HepG2 (cell line): ENCODE results near the gene SLC22A15. TPM values are rescaled to one million over a fixed set of nuclear protein-coding genes. Genes with fewer than 3 reads are reported as not detected.

Experiments used
- ATAC-seq: fragments of 200-7000 bp; cut with Tn5 transposase; 3 replicates; pipeline ENCODE4 v1.9.1; 2020; ENCODE audit warnings: mild to moderate bottlenecking, moderate library complexity
- BruUV-seq: library from RNA; stranded (reverse); fragments of 400-500 nt; replicated peaks from 2 replicates; lab custom pipeline; 2021; lab: Mats Ljungman, UMichigan
- CTCF ChIA-PET: fragments of 300-600 bp; formaldehyde crosslinking; extraction: SDS; loops from one replicate; lab custom pipeline; 2021; ENCODE audit warnings: low total read pairs, inconsistent platforms, low intra/inter-chr PET ratio; lab: Yijun Ruan, JAX
- POLR2A ChIA-PET: fragments of 350-600 bp; sonication (Branson Sonifier 250); formaldehyde crosslinking; loops from one replicate; lab custom pipeline; 2020; ENCODE audit warnings: antibody characterized with exemption, inconsistent platforms; lab: Yijun Ruan, JAX
- DNase-seq: peaks from one replicate; pipeline ENCODE4 v3.0.0-alpha.2; 2015; ENCODE audit warnings: low spot score
- FAIRE-seq: peaks from 3 replicates; lab custom pipeline; 2011; peaks lifted over from hg19 to GRCh38; lab: Jason Lieb, UNC
- H2AFZ ChIP-seq: one replicate; pipeline ENCODE4 v1.6.1; 2011; ENCODE audit warnings: low read length, inconsistent platforms
- H3K27ac ChIP-seq: fragments of 300-600 bp; 3 replicates; pipeline ENCODE4 v1.8.0; 2011; ENCODE audit warnings: mixed run types, mild to moderate bottlenecking, mixed read lengths, low read length, inconsistent platforms; ENCODE audit not compliant: insufficient read depth; ENCODE audit errors: extremely low read length
- H3K27me3 ChIP-seq, 2 experiments: fragments of 200-600 bp in 1 of 2; 2 replicates in 1 of 2; 3 replicates in 1 of 2; pipeline versions ENCODE4 v1.6.0 to v1.8.0; 2011; ENCODE audit warnings: low read length in 2 of 2, mild to moderate bottlenecking in 2 of 2, moderate library complexity in 2 of 2, inconsistent platforms in 1 of 2; ENCODE audit not compliant: insufficient read depth in 2 of 2, control insufficient read depth in 1 of 2
- H3K36me3 ChIP-seq, 2 experiments: fragments of 200-600 bp in 1 of 2; replicated peaks in 1 of 2; 2 replicates in 1 of 2; 3 replicates in 1 of 2; pipeline versions ENCODE4 v1.5.1 to v1.8.0; 2011; ENCODE audit warnings: low read length in 2 of 2, inconsistent platforms in 1 of 2; ENCODE audit not compliant: insufficient read depth in 2 of 2, control insufficient read depth in 1 of 2
- H3K4me1 ChIP-seq: 2 replicates; pipeline ENCODE4 v1.5.1; 2012; ENCODE audit warnings: low read length, inconsistent platforms; ENCODE audit not compliant: insufficient read depth
- H3K4me2 ChIP-seq: 2 replicates; pipeline ENCODE4 v1.6.0; 2011; ENCODE audit warnings: low read depth, low read length, inconsistent platforms
- H3K4me3 ChIP-seq, 3 experiments: fragments of 200-600 bp in 1 of 3; sonication (generic), shearing (Covaris generic) in 1 of 3; replicated peaks in 1 of 3; 2 replicates each; pipeline ENCODE4 v1.5.1; 2011 to 2016; ENCODE audit warnings: low read length in 3 of 3, inconsistent platforms in 2 of 3, low read depth in 2 of 3, mild to moderate bottlenecking in 2 of 3, control low read depth in 1 of 3, mixed read lengths in 1 of 3; ENCODE audit not compliant: insufficient read depth in 1 of 3
- H3K79me2 ChIP-seq: one replicate; pipeline ENCODE4 v1.6.1; 2011; ENCODE audit warnings: low read length, inconsistent platforms; ENCODE audit not compliant: insufficient read depth
- H3K9ac ChIP-seq: 2 replicates; pipeline ENCODE4 v1.6.0; 2011; ENCODE audit warnings: mild to moderate bottlenecking, low read depth, low read length, inconsistent platforms; ENCODE audit not compliant: insufficient read depth
- H3K9me3 ChIP-seq: 2 replicates; pipeline ENCODE4 v1.5.1; 2012; ENCODE audit warnings: mild to moderate bottlenecking, low read length
- H4K20me1 ChIP-seq: 2 replicates; pipeline ENCODE4 v1.6.0; 2011; ENCODE audit warnings: inconsistent platforms, mild to moderate bottlenecking, low read length, moderate library complexity; ENCODE audit not compliant: insufficient read depth
- BCLAF1 ChIP-seq: fragments of 450-650 bp; IDR thresholded peaks from 2 replicates; pipeline ENCODE4 v1.6.1; 2017; ENCODE audit warnings: mild to moderate bottlenecking
- HNF1A ChIP-seq, 2 experiments: sonication (generic) in 1 of 2; formaldehyde crosslinking in 1 of 2; IDR thresholded peaks; 2 replicates each; pipeline versions ENCODE4 v1.4.0 to v1.6.1; 2016 to 2020; ENCODE audit warnings: borderline replicate concordance in 1 of 2, low read depth in 1 of 2, mild to moderate bottlenecking in 1 of 2, missing genetic modification reagents in 1 of 2
- KLF12 ChIP-seq: sonication (generic); formaldehyde crosslinking; IDR thresholded peaks from 2 replicates; pipeline ENCODE4 v1.4.0; 2020; ENCODE audit warnings: missing genetic modification reagents, borderline replicate concordance
- TCF12 ChIP-seq, 2 experiments: fragments of 450-650 bp in 1 of 2; sonication (generic) in 1 of 2; formaldehyde crosslinking in 1 of 2; IDR thresholded peaks; 2 replicates each; pipeline versions ENCODE4 v1.6.1 to v1.8.0; 2017 to 2022; ENCODE audit warnings: antibody characterized with exemption in 1 of 2, mild to moderate bottlenecking in 1 of 2, missing genetic modification reagents in 1 of 2, moderate library complexity in 1 of 2
- YEATS2 ChIP-seq: sonication (generic); formaldehyde crosslinking; IDR thresholded peaks from 2 replicates; pipeline ENCODE4 v1.4.0; 2020; ENCODE audit warnings: missing genetic modification reagents, borderline replicate concordance
- ZMAT5 ChIP-seq: sonication (generic); formaldehyde crosslinking; IDR thresholded peaks from 2 replicates; pipeline ENCODE4 v1.5.0; 2020; ENCODE audit warnings: mild to moderate bottlenecking, low read depth, missing genetic modification reagents, borderline replicate concordance
- ZNF230 ChIP-seq: sonication (generic); formaldehyde crosslinking; IDR thresholded peaks from 2 replicates; pipeline ENCODE4 v1.4.0; 2020; ENCODE audit warnings: mild to moderate bottlenecking, missing genetic modification reagents
- ZNF282 ChIP-seq: fragments of 450-650 bp; IDR thresholded peaks from 2 replicates; pipeline ENCODE4 v1.6.1; 2018; ENCODE audit not compliant: partially characterized antibody
- ZNF335 ChIP-seq: sonication (generic); formaldehyde crosslinking; IDR thresholded peaks from 2 replicates; pipeline ENCODE4 v1.4.0; 2020; ENCODE audit warnings: missing genetic modification reagents
- ZNF337 ChIP-seq: sonication (generic); formaldehyde crosslinking; IDR thresholded peaks from 2 replicates; pipeline ENCODE4 v1.5.1; 2020; ENCODE audit warnings: missing genetic modification reagents, low read depth, mild to moderate bottlenecking, borderline replicate concordance
- ZNF564 ChIP-seq: sonication (generic); formaldehyde crosslinking; IDR thresholded peaks from 2 replicates; pipeline ENCODE4 v1.8.1; 2023; ENCODE audit warnings: mild to moderate bottlenecking, missing genetic modification reagents
- WGBS: methylation state at CpG from one replicate; pipeline ENCODE4 v1.1.6; 2017; ENCODE audit warnings: low lambda C conversion rate; 5-methylcytosine and 5-hydroxymethylcytosine counted together
- in situ Hi-C: cut with HindIII; loops from 2 replicates; pipeline ENCODE4 v1.10.0; 2017; ENCODE audit warnings: low pct_unique_long_range_greater_than_20kb; ENCODE audit not compliant: extremely low pct_ligation_motif_present
- intact Hi-C: fragments of 100-400 bp; cut with micrococcal nuclease; formaldehyde crosslinking; loops from one replicate; pipeline ENCODE4 v1.10.0; 2022; ENCODE audit not compliant: unreplicated experiment
- polyA plus RNA-seq, 8 experiments: library from polyadenylated mRNA; depleted of rRNA in 3 of 8; stranded (reverse) in 7 of 8; unstranded in 1 of 8; fragments of >200 nt; fragmentation: Illumina TruSeq in 4 of 8; extraction: Trizol in 4 of 8; gene quantifications; 2 replicates each; pipeline versions ENCODE4 v1.2.1 to v1.2.3, GENCODE V29; 2011 to 2016; ENCODE audit warnings: low read depth in 4 of 8, missing spikeins in 1 of 8, mixed read lengths in 1 of 8; ENCODE audit not compliant: insufficient read depth in 1 of 8
- total RNA-seq, 5 experiments: library from RNA; depleted of rRNA; stranded (reverse); fragments of >200 nt; fragmentation: Illumina TruSeq; extraction: Trizol; gene quantifications; 2 replicates each; pipeline ENCODE4 v1.2.3, GENCODE V29; 2016; ENCODE audit warnings: low read depth in 1 of 5
- TF ChIP-seq, protein P1 (sequence below): sonication (generic); formaldehyde crosslinking; IDR thresholded peaks from 2 replicates; pipeline ENCODE4 v1.8.1; 2023; ENCODE audit warnings: mild to moderate bottlenecking, missing genetic modification reagents, borderline replicate concordance

Gene SLC22A15
- total and polyA plus RNA-seq, 2 of the 13 experiments (the other 11 are each of a cell fraction or from before 2014, with no cell fraction given) = 0.24 to 1.7 TPM

DNA sequence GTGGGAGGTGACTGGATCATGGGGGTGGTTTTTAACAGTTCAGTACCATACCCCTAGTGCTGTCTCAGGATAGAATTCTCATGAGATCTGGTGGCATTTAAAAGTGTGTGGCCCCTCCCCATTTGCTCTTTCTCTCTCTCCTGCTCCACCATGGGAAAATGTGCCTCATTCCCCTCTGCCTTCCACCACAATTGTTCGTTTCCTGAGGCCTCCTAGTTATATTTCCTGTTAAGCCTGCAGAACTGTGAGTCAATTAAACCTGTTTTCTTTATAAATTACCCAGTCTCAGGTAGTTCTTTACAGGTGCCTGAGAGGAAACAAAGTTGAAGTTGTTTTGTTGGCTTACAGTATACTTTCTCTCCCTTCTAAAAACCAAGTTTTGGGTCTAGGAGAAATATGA lies 23.1 kb upstream of the SLC22A15 start:
- Histone ChIP-seq H3K36me3 (no peaks in the 10 kb centered on the region), H3K4me1 (no peaks in the 10 kb centered on the region), H3K9me3 (no peaks in the 10 kb centered on the region), H3K27me3 (no peaks in the 10 kb centered on the region), H3K4me2 (no peak overlapping the region), H3K27ac (no peak overlapping the region), H3K79me2 (no peaks in the 10 kb centered on the region), H3K9ac (no peak overlapping the region), H3K4me3 (no peak overlapping the region), H4K20me1 (no peaks in the 10 kb centered on the region), H2AFZ (no peak overlapping the region)
- DNase-seq (no peak), ATAC-seq (no peak), FAIRE-seq (no peak)
- WGBS = 0% methylated on average over 1 of the region's 1 CpG
- CTCF ChIA-PET = no interaction called here
- intact Hi-C loops (no loop called here), in situ Hi-C loops (no loop called here)
- POLR2A ChIA-PET = no interaction called here
- BruUV-seq = no TSS peak
- TF ChIP-seq ZNF282 = no peak
- no peak for TF ChIP-seq ZNF230 (CRISPR knock-in tag)
- no peak for TF ChIP-seq ZNF564 (CRISPR knock-in tag)
- no peak for TF ChIP-seq BCLAF1
- TF ChIP-seq ZNF335 (CRISPR knock-in tag) = no peak
- TF ChIP-seq KLF12 (CRISPR knock-in tag) = no peak
- no peak for TF ChIP-seq TCF12 (IDR thresholded peaks at IDR 0.05)
- TF ChIP-seq TCF12 (CRISPR knock-in tag; IDR thresholded peaks at IDR 0.05) = no peak
- TF ChIP-seq, protein P1, sequence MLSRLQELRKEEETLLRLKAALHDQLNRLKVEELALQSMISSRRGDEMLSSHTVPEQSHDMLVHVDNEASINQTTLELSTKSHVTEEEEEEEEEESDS (CRISPR knock-in tag) = no peak
- no peak for TF ChIP-seq YEATS2 (CRISPR knock-in tag)
- no peak for TF ChIP-seq ZNF337 (CRISPR knock-in tag)
- TF ChIP-seq HNF1A (IDR thresholded peaks at IDR 0.05; ENCODE audit: low read depth) = no peak
- no peak for TF ChIP-seq HNF1A (CRISPR knock-in tag; IDR thresholded peaks at IDR 0.05; ENCODE audit: borderline replicate concordance)
- no peak for TF ChIP-seq ZMAT5 (CRISPR knock-in tag)
